ENCODE data around the gene GMPR2.
"Not testable (repeated sequence)": the region's sequence is repeated elsewhere in the genome, so short reads cannot be mapped to it uniquely, and the experiment has no call there.

Gene GMPR2

DNA sequence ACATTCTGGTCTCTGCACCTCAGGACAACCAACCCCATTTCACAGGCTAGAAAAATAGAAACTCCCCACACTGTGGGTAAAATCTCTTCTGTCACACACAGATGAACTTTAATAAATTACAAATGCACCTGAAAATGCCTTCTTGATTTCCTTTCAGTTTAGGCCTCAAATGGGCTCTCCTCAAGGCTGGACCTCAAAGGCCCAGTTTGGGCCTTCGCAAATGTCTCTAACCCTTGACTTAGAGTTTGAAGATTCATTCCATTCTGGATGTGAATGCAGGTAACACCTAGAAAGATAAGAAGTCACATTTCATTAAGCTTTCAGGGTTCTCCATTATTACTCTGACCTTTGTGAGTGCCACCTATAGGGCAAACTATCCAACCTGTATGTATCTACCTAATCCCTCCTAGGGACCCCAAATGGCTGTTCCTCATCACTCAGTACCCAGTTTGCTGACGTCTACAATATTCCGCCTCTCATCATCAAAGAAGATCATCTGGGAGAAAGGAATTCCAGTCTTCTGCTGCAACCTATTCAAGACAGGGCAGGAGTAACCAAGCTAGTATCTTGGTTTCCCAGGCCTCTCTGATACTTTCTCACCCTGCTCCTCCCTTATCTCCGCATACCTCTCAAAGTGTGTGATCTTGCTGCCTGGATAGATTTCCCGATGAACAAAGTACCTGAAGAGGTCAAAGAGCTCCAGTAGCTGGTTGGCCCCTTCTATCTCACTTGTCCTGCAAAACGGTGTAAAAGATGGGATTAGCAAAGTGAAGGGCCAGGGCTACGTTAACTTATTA is 18.7 kb upstream of the GMPR2 start:
- TF ChIP-seq, protein P1, sequence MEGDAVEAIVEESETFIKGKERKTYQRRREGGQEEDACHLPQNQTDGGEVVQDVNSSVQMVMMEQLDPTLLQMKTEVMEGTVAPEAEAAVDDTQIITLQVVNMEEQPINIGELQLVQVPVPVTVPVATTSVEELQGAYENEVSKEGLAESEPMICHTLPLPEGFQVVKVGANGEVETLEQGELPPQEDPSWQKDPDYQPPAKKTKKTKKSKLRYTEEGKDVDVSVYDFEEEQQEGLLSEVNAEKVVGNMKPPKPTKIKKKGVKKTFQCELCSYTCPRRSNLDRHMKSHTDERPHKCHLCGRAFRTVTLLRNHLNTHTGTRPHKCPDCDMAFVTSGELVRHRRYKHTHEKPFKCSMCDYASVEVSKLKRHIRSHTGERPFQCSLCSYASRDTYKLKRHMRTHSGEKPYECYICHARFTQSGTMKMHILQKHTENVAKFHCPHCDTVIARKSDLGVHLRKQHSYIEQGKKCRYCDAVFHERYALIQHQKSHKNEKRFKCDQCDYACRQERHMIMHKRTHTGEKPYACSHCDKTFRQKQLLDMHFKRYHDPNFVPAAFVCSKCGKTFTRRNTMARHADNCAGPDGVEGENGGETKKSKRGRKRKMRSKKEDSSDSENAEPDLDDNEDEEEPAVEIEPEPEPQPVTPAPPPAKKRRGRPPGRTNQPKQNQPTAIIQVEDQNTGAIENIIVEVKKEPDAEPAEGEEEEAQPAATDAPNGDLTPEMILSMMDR (IDR thresholded peaks at IDR 0.05) = no peak

DNA sequence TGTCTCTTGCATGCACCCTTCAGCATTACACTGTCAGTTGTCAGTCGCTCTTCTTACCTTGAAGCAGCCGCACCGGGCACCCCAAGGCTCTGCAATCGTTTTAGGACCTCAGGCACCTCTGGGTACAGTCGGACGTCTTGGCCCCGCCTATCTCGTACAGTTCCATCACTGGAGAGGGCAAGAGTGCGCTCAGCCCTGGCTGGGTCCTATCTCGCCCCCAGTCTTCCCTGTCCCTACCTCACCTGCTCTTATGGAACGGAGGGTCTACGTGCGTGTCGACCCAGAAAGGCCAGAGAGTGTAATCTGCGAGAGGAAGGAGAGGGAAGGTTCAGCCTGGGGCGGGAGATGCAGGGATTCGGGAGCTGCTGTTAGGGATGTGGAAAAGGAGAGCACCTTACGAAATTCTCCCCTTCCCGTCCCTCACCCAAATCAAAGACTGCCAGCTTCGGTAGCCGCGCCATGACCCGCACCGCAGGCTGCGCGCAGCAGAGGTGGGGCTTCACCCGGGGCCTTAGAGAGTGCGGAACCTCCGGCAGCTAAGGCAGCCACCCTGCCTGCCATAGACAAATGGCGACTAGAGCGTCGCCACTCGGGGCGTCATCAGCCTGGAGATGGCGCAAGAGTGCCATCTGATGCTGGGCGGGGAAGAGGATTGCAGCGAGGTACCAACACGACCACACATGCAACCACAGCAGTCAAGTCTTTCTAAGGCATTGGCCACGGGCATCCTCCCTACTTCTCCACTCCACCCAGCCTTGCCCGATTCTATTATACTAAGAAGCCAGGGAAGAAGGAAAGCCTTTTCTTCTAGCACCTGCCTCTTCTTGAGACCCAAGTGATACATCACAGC is 17.0 kb upstream of the GMPR2 start, which contains the start of gene MDP1:
Gene MDP1 (minus strand): TSS at position 572 of the 850 bp plus-strand sequence. CDS start 111 bp downstream, at position 461.
- TF ChIP-seq, protein P1 (IDR thresholded peaks at IDR 0.05) = peak; percentile 77
- peak within 1 kb of the TSS; percentile 82 for H3K4me2 ChIP-seq (ENCODE audit: low read length)
- H3K9me3 ChIP-seq (ENCODE audit: control insufficient read depth, low read length) = no peaks in the 10 kb centered on the region

More for the DNA sequence above, 18.7 kb upstream of the GMPR2 start:
- Histone ChIP-seq H3K36me3 (ENCODE audit: control insufficient read depth, insufficient read depth, low read length) (no peaks in the 10 kb centered on the region), H2AFZ (peak overlapping the region; percentile 90), H3K27ac (peak overlapping the region; percentile 98), H3K4me1 (peaks cover 8% of the 10 kb centered on the region), H3K4me2 (ENCODE audit: low read length) (peak overlapping the region; percentile 64), H3K27me3 (ENCODE audit: control insufficient read depth, insufficient read depth, low read length) (no peaks in the 10 kb centered on the region), H3K9me3 (ENCODE audit: control insufficient read depth, low read length) (no peaks in the 10 kb centered on the region), H3K9ac (no peak overlapping the region), H3K79me2 (peaks cover 24% of the 10 kb centered on the region), H3K4me3 (ENCODE audit: low read depth, low read length) (peak overlapping the region; percentile 91)

DNA sequence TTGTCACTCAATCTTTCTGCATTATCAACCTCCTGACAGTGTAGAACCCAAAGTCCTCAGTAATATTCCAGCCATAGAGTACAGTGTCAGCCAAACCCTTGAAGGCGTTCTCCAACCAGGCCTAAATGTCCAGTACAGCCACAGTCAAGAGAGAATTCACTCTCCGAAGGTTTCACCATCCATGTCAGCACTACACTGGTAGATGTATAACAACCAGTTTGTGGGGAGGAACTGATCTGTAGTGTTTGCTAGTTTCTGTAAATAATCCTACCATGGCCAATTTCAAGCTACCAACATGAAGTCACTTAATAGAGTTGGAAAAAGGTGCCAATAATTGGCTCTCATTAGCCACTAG is 16.4 kb upstream of the GMPR2 start:
- Histone ChIP-seq H3K27me3 (ENCODE audit: control insufficient read depth, insufficient read depth, low read length) (no peaks in the 10 kb centered on the region), H3K4me2 (ENCODE audit: low read length) (peak overlapping the region; percentile 82), H3K9me3 (ENCODE audit: control insufficient read depth, low read length) (no peaks in the 10 kb centered on the region), H3K9ac (no peak overlapping the region), H3K27ac (peak overlapping the region; percentile 93), H2AFZ (no peak overlapping the region), H3K36me3 (ENCODE audit: control insufficient read depth, insufficient read depth, low read length) (no peaks in the 10 kb centered on the region), H3K79me2 (peaks cover 32% of the 10 kb centered on the region), H3K4me3 (ENCODE audit: low read depth, low read length) (peak overlapping the region; percentile 71), H3K4me1 (peaks cover 8% of the 10 kb centered on the region)
- TF ChIP-seq, protein P1 (IDR thresholded peaks at IDR 0.05) = no peak

More for the DNA sequence above, 17.0 kb upstream of the GMPR2 start, which contains the start of gene MDP1:
- H3K27me3 ChIP-seq (ENCODE audit: control insufficient read depth, insufficient read depth, low read length) = no peaks in the 10 kb centered on the region
- peaks cover 32% of the 10 kb centered on the region for H3K79me2 ChIP-seq
- peak within 1 kb of the TSS; percentile 57 for H3K9ac ChIP-seq
- H3K27ac ChIP-seq = peak within 1 kb of the TSS; percentile 93
- H3K4me1 ChIP-seq = peaks cover 8% of the 10 kb centered on the region
- peak within 1 kb of the TSS; percentile 71 for H3K4me3 ChIP-seq (ENCODE audit: low read depth, low read length)
- H2AFZ ChIP-seq = peak within 1 kb of the TSS; percentile 92
- H3K36me3 ChIP-seq (ENCODE audit: control insufficient read depth, insufficient read depth, low read length) = no peaks in the 10 kb centered on the region

DNA sequence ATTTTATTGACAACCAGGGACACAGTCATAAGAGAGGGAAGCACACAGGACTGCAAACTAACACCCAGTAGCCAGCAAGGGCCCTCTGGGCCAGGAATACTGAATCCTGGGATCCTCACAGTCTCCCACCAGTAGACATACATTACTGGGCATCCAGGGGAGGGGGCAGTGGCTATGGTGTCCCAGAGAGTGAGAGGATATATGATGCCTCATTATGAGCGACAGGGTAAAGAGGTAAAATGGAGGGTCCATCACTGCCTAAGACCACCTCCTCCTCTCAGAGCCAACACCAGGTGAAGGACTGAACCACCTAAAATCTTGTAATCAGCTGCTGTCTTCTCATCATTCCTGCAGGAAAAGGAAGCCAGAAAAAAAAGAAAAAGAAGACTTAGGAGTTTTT is 15.9 kb upstream of the GMPR2 start:
- H2AFZ ChIP-seq; H3K27ac ChIP-seq; H3K4me1 ChIP-seq; H3K9me3 ChIP-seq (ENCODE audit: control insufficient read depth, low read length); H3K36me3 ChIP-seq (ENCODE audit: control insufficient read depth, insufficient read depth, low read length); H3K27me3 ChIP-seq (ENCODE audit: control insufficient read depth, insufficient read depth, low read length); H3K4me3 ChIP-seq (ENCODE audit: low read depth, low read length); H3K9ac ChIP-seq; H3K4me2 ChIP-seq (ENCODE audit: low read length): not testable (repeated sequence)
- H3K79me2 ChIP-seq = peaks cover 32% of the 10 kb centered on the region

DNA sequence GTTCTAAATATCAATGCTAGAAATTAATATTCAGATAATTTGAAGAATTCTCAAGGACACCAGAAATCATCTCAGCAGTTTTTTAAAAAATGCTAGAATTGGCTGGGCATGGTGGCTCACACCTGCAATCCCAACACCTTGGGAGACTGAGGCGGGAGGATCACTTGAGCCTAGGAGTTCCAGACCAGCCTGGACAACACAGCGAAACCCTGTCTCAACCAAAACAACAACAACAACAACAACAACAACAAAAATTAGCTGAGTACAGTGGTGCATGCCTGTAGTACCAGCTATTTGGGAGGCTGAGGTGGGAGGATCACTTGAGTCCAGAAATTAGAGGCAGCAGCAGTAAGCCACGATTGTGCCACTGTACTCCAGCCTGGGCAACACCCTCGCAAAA is 13.6 kb upstream of the GMPR2 start:
- peaks cover 33% of the 10 kb centered on the region for H3K79me2 ChIP-seq
- H3K27ac ChIP-seq = no peak overlapping the region
- TF ChIP-seq, protein P1 (IDR thresholded peaks at IDR 0.05) = no peak
- no peak overlapping the region for H3K9ac ChIP-seq
- H3K9me3 ChIP-seq (ENCODE audit: control insufficient read depth, low read length) = no peaks in the 10 kb centered on the region
- no peaks in the 10 kb centered on the region for H3K36me3 ChIP-seq (ENCODE audit: control insufficient read depth, insufficient read depth, low read length)
- no peaks in the 10 kb centered on the region for H3K27me3 ChIP-seq (ENCODE audit: control insufficient read depth, insufficient read depth, low read length)
- H3K4me1 ChIP-seq = peaks cover 7% of the 10 kb centered on the region
- H3K4me2 ChIP-seq (ENCODE audit: low read length) = no peak overlapping the region
- H3K4me3 ChIP-seq (ENCODE audit: low read depth, low read length) = no peak overlapping the region
- H2AFZ ChIP-seq = no peak overlapping the region

All from parathyroid adenoma (tissue), 2 donors.